Suppressor macrophage treated with lipopolysaccharide for 1 hour (primary cell): ENCODE data around the gene PSTPIP1.
"Not testable (repeated sequence)": the region's sequence is repeated elsewhere in the genome, so short reads cannot be mapped to it uniquely, and the experiment has no call there.

Experiments used
- DNase-seq, 3 donors: peaks; one replicate each; pipeline ENCODE4 v3.0.0-alpha.2; 2020 to 2022

PSTPIP1 gene

DNA sequence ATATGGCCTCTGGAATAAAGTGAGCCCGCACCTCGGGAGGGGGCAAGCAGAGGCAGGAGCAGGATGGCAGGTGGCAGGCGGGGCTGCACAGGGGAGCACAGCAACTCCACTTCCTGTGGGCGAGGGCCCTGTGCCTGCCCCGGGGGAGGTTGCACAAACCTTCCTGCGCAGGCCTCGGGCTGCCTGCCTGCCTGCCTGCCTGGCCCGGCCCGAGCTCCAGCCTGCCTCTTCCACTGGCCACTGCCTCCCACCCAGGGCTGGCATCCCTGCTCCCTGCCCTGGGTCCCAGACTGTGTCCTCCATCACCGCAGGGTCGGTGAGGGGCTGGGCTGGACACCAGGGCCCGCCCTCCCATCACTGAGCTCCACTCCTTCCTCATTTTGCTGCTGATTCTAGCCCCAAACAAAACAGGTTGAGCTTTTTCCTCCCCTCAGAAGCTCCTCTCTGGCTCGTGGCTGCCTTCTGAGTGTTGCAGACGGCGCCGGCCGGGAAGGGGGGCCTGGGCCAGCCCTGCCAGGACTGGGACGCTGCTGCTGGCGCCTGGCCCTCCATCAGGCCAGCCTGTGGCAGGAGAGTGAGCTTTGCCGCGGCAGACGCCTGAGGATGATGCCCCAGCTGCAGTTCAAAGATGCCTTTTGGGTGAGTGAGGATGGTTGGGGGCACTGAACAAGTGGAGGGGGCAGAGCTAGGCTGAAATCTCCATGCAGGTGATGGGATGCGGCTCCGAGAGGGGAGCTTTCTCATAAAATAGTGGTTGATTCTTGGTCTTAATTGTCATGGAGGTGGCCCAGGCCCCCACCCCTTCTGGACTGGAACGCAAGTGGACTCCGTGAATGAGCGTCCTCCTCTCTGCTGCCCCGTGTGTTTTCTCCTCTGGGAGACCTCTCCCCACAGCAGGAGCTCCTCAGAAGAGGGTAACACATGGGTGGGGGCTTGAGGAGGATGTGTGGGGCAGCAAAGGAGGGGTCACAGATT, at the start of gene PSTPIP1:
Gene PSTPIP1, plus strand, starts transcription at position 156 of the 975 bp plus-strand sequence. Its CDS starts 448 bp downstream, at position 604.
- DNase-seq: peak; percentile 44 to 57 (median 49)

DNA sequence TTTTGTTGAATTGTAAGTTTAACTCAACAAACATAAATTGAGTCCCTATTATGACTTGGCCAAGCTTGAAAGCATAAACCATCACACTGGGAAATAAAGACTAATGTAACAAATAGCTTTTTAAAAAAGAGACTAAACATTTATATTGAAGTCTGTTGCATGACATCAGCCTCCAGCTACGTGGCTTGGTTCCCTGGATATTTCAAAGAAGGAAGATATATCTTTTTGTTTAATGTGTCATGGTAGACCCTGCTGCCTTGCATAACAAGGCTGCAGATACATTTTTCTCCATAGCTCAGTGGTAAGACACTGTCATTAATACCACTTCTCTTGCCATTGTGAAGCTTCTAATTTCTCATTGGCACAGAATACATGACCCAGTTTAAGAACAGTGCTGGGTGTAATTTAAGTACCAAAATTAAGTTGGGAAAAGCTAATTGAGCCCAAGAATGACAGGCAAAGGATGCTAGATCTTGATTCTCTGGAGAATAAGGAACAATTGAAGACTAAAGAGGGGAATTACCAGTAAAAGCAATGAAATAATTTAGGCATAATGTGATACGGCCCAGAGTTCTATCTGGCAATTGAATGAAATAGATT, 49.3 kb upstream of the PSTPIP1 start:
- no peak for DNase-seq

GRCh38 chr15:76947454-76947853, 47.5 kb upstream of the PSTPIP1 start:
- no peak for DNase-seq

DNA sequence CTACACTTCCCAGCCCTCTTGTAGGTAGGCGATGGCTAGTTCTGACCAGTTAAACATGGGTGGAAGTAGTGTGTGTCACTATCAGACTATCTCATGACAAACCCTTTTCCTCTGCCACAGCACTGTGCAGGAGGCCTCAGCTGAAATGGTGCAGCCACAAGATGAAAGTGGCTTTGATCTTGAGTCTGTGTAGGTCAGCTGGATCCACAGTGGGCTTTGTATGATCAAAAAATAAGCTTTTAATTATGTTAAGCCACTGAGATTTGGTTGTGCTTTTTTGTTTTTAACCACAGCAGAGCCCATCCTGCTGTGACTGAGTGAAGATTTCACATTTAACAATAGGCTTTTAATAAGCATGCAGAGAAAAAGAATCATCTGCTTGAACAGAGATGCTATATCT, 43.7 kb upstream of the PSTPIP1 start:
- no peak for DNase-seq

DNA sequence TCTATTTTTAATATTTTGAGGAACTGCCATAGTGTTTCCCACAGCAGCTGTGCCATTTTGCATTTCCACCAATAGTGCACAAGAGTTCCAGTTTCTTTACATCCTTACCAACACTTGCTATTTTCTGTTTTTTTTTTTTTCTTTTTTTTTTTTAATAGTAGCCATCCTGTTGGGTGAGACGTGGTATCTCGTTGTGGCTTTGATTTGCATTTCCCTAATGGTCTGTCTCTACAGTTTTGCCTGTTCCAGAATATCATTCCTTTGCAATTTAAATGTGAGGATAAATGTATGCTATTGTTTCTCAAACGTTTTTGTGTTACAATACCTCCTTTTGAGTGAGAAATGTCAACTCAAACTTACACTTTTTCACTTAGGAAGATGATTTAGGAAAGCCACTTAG, 41.0 kb upstream of the PSTPIP1 start:
- DNase-seq: no peak

GRCh38 chr15:76954744-76955143, 40.2 kb upstream of the PSTPIP1 start:
- DNase-seq: no peak

DNA sequence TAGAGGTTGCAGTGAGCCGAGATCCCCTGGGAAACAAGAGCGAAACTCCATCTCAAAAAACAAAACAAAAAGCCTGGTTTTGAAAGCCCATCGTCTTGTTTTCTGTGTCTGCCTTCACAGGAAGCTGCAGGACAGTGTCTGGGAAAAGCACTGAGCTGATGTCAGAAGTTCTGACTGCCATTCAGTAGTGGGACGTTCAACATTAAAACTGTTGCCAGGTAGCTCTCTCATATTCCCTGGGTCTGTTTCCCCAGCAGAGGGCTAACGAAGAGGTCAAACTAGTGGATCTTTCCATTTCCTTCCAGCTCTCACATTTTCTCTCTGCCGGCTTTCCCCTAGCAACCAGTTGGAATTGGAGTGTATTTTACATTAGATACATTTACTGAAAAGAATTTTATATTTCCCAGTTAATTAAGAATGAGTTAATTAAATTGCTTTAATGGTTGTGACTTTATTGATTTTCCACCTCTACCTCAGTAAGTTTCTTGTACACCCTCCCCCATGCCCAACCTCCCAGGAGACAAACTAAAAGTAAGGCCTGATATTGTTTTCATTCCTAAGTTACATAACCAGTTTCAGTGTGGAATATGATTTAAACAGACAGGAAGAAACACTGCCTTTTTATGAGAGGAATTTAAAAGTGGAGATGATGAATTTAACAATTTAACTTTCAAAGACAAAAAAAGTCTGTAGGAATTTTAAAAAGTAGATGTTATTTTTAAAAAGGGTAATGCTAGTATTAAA, 33.5 kb upstream of the PSTPIP1 start:
- no peak for DNase-seq

GRCh38 chr15:76962337-76963013, 32.5 kb upstream of the PSTPIP1 start:
- DNase-seq: no peak

DNA sequence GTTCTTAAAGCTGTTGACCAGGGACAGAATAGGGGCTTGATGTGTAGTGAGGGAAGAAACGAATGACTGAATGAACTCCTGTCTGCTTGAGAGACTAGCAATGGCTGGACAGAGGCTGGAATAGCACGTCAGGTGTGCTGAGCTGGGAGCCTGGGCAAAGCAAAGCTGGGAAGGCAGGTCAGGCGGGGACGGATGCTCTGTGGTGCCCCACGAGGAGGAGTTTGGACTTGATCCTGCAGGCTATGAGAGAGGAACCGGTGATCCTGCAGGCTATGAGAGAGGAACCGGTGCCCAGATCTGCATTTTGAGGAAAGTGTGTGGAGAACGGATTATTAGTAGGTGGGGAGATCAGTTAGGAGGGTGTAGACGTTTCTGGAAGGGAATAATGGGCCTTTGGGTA, 31.3 kb upstream of the PSTPIP1 start:
- no peak for DNase-seq

- no peak for DNase-seq
These were observed 30.8 kb upstream of the PSTPIP1 start for GRCh38 chr15:76964157-76964556.

DNA sequence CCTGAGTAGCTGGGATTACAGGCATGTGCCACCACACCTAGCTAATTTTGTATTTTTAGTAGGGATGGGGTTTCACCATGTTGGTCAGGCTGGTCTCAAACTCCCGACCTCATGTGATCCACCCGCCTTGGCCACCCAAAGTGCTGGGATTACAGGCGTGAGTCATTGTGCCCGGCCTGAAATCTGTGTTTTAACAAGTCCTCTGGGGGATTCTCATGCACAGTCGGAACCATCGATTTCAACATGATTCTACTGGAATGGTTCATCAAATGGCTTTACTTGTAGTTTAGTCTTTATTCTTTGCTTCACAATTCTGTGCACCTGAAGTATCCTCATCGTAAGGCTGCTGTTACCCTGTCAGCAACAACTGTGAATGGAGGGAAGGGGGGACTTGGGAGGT, 28.9 kb upstream of the PSTPIP1 start:
- DNase-seq: not testable (repeated sequence)

GRCh38 chr15:76967067-76967466, 27.9 kb upstream of the PSTPIP1 start:
- no peak for DNase-seq

DNA sequence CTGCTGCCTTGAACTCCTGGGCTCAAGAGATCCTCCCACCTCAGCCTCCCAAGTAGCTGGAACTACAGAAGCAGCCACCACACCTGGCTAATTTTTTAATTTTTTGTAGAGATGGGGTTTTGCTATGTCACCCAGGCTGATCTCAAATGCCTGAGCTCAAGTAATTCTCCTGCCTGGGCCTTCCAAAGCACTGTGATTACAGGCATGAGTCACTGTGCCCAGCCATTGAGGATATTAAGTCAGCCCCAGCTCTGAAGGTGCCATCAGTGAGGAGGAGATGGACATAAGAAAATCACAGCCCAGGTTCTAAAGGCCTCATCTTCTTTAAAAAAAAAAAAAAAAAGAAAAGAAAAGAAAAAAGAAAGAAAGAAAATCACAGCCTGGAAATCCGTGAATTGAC, 26.6 kb upstream of the PSTPIP1 start:
- no peak for DNase-seq

GRCh38 chr15:76972389-76973361, 22.3 kb upstream of the PSTPIP1 start:
- no peak for DNase-seq

- DNase-seq: peak; percentile 67 to 81 (median 76)
These were observed 21.6 kb upstream of the PSTPIP1 start for GRCh38 chr15:76973362-76973743.

DNA sequence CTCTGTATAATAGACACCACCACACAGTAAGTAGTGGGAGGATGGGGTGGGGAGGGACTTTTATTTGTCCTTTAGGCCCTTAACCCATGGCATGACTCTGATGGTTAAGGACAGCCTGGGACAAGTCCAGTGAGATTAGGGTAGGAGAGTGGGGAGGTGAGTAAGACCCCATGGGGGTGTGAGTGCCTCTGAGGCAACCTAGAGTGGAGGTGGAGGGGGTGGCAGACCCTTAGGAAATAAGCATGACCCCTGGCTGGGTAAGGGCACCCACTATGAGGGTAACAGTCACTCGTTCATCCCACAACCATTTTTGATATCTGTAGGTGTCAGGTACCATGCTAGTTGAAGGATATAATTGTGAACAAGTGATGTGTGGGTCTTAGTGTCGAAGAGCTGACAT, 21.0 kb upstream of the PSTPIP1 start:
- no peak for DNase-seq

GRCh38 chr15:76974456-76975036, 20.4 kb upstream of the PSTPIP1 start:
- peak in 2 of 3 donors; percentile 25 to 38 for DNase-seq

DNA sequence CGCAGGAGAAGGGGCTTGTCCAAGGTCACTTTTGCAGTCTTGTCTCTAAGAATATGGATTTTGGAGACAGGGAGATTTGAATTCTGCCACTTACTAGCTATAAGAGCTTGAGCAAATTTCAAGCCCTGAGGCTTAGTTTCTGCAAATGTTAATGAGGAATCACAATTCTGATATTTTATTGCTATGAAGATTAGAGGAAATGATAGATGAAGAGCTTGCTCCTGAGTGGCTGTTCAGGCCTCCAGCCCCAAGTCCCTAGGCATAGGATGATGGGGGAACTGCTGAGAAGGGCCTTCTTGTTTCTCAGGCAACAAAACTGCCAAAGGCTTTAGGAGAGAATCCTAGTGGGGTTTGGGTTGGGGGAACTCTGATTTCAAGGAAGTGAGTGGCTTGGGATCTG, 18.8 kb upstream of the PSTPIP1 start:
- DNase-seq: no peak

- DNase-seq: peak; percentile 62 to 80 (median 76)
These were observed 18.2 kb upstream of the PSTPIP1 start for GRCh38 chr15:76976572-76977270.

DNA sequence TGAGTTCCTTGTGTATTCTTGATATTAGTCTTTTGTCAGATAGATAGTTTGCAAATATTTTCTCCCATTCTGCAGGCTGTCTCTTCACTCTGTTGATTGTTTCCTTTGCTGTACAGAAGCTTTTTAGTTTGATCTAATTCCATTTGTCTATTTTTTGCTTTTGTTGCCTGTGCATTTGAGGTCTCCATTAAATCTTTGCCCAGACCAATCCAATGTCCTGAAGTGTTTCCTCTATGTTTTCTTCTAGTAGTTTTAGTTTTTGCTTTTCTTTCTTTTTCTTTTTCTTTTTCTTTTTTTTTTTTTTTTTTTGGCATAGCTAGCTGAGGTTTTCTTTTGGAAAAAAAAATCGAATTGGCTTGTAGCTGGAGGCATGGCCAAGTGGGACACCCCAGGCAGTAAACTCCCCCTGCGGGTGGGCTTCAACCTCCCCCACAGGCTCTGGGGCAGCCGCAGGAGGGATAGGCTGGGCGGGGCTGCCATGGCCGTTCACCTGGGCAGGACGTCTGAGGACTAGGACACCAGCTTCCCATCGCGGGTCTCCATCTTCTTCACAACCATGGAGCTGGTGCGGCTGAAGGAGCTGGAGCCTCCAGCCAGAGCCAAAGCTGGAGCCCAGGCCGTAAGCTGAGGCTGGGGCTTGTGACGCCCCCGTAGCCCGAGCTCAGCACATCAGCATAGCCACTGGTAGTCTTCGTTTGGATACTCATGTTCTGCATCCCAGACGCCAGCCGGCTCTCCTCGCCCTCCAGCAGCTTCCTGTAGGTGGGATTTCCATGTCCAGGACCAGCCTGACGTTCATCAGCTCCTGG, 16.2 kb upstream of the PSTPIP1 start:
- DNase-seq: no peak
